Right atrium auricular region (tissue), 2 donors: ENCODE results near the gene ARAP2. TPM values are rescaled to one million over a fixed set of nuclear protein-coding genes. Genes with fewer than 3 reads are reported as not detected.

Experiments
- DNase-seq: peaks from one replicate; pipeline ENCODE4 v3.0.0-alpha.2; 2019; ENCODE audit warnings: low spot score
- H3K27ac ChIP-seq, 2 donors: fragments of 200-600 bp; sonication (generic); 1 replicate in 1 of 2; 2 replicates in 1 of 2; pipeline ENCODE4 v1.5.1; 2016 to 2019
- H3K27me3 ChIP-seq, 2 donors: fragments of 200-600 bp; sonication (generic); one replicate each; pipeline versions ENCODE4 v1.5.1 to v1.6.0; 2017 to 2019
- H3K36me3 ChIP-seq: fragments of 200-600 bp; sonication (generic); one replicate; pipeline ENCODE4 v1.5.1; 2016
- H3K4me1 ChIP-seq, 2 donors: fragments of 200-600 bp; sonication (generic); one replicate each; pipeline versions ENCODE4 v1.5.1 to v1.6.0; 2017 to 2019
- H3K4me3 ChIP-seq, 2 donors: fragments of 200-600 bp; sonication (generic); 1 replicate in 1 of 2; 2 replicates in 1 of 2; pipeline ENCODE4 v1.5.1; 2017 to 2019; ENCODE audit warnings: mild to moderate bottlenecking in 1 of 2, moderate library complexity in 1 of 2
- H3K9me3 ChIP-seq, 2 donors: fragments of 200-600 bp; sonication (generic); one replicate each; pipeline ENCODE4 v1.5.1; 2019
- CTCF ChIP-seq, 2 donors: fragments of 200-600 bp; sonication (generic); IDR thresholded peaks; one replicate each; pipeline ENCODE4 v1.5.1; 2019; ENCODE audit warnings: antibody characterized with exemption in 2 of 2
- total RNA-seq, 2 donors: library from RNA; depleted of rRNA; stranded (reverse); fragments of >200 nt; gene quantifications; one replicate each; pipeline ENCODE4 v1.1.0, GENCODE V29; 2016

ARAP2 gene
- total RNA-seq, 2 donors from 2014 or later = 5.7 to 10.1 TPM

- H3K4me1 ChIP-seq = no peaks in the 10 kb centered on the region
- no peaks in the 10 kb centered on the region for H3K27me3 ChIP-seq
- TF ChIP-seq CTCF (IDR thresholded peaks at IDR 0.05) = no peak
- H3K36me3 ChIP-seq = no peaks in the 10 kb centered on the region
- H3K27ac ChIP-seq = no peak overlapping the region
- no peak overlapping the region for H3K4me3 ChIP-seq
- no peak for DNase-seq
- H3K9me3 ChIP-seq = no peaks in the 10 kb centered on the region
Observed at GRCh38 chr4:36285784-36286480, 41.6 kb upstream of the ARAP2 start.

GRCh38 chr4:36283912-36284465 lies 39.7 kb upstream of the ARAP2 start:
- DNase-seq = no peak
- TF ChIP-seq CTCF (IDR thresholded peaks at IDR 0.05) = no peak
- Histone ChIP-seq H3K27ac (no peak overlapping the region), H3K36me3 (no peaks in the 10 kb centered on the region), H3K9me3 (no peaks in the 10 kb centered on the region), H3K27me3 (no peaks in the 10 kb centered on the region), H3K4me3 (no peak overlapping the region), H3K4me1 (no peaks in the 10 kb centered on the region)

- no peaks in the 10 kb centered on the region for H3K27me3 ChIP-seq
- no peak overlapping the region for H3K27ac ChIP-seq
- H3K36me3 ChIP-seq = no peaks in the 10 kb centered on the region
- no peaks in the 10 kb centered on the region for H3K9me3 ChIP-seq
- H3K4me1 ChIP-seq = no peaks in the 10 kb centered on the region
- no peak for TF ChIP-seq CTCF (IDR thresholded peaks at IDR 0.05)
- no peak for DNase-seq
- no peak overlapping the region for H3K4me3 ChIP-seq
Observed at GRCh38 chr4:36282503-36283030, 38.3 kb upstream of the ARAP2 start.

- no peaks in the 10 kb centered on the region for H3K27me3 ChIP-seq
- no peaks in the 10 kb centered on the region for H3K9me3 ChIP-seq
- H3K27ac ChIP-seq = no peak within 1 kb of the TSS
- H3K4me1 ChIP-seq = no peaks in the 10 kb centered on the region
- DNase-seq = no peak
- TF ChIP-seq CTCF (IDR thresholded peaks at IDR 0.05) = no peak
- H3K36me3 ChIP-seq = no peaks in the 10 kb centered on the region
- no peak within 1 kb of the TSS for H3K4me3 ChIP-seq
Observed at GRCh38 chr4:36281384-36282106, 37.2 kb upstream of the ARAP2 start, which contains the start of gene DTHD1. DTHD1 (plus strand) TSS chr4:36281616; CDS start chr4:36281759, 143 bp downstream.

GRCh38 chr4:36280555-36280954 lies 36.2 kb upstream of the ARAP2 start:
- TF ChIP-seq CTCF (IDR thresholded peaks at IDR 0.05) = no peak
- no peak overlapping the region for H3K4me3 ChIP-seq
- no peaks in the 10 kb centered on the region for H3K9me3 ChIP-seq
- H3K27ac ChIP-seq = no peak overlapping the region
- no peaks in the 10 kb centered on the region for H3K27me3 ChIP-seq
- DNase-seq = no peak
- no peaks in the 10 kb centered on the region for H3K36me3 ChIP-seq
- no peaks in the 10 kb centered on the region for H3K4me1 ChIP-seq
